Measurements from ENCODE around the gene TMEM120A. TPM values are rescaled to one million over a fixed set of nuclear protein-coding genes. Genes with fewer than 3 reads are reported as not detected.
A peak's percentile ranks its signal among the peaks of the same experiment; 100 is the strongest.
"Not testable (repeated sequence)": the region's sequence is repeated elsewhere in the genome, so short reads cannot be mapped to it uniquely, and the experiment has no call there.

TMEM120A gene
- total RNA-seq, 6 experiments from 2014 or later, result 35.5 to 47.3 (median 37.2) TPM

DNA sequence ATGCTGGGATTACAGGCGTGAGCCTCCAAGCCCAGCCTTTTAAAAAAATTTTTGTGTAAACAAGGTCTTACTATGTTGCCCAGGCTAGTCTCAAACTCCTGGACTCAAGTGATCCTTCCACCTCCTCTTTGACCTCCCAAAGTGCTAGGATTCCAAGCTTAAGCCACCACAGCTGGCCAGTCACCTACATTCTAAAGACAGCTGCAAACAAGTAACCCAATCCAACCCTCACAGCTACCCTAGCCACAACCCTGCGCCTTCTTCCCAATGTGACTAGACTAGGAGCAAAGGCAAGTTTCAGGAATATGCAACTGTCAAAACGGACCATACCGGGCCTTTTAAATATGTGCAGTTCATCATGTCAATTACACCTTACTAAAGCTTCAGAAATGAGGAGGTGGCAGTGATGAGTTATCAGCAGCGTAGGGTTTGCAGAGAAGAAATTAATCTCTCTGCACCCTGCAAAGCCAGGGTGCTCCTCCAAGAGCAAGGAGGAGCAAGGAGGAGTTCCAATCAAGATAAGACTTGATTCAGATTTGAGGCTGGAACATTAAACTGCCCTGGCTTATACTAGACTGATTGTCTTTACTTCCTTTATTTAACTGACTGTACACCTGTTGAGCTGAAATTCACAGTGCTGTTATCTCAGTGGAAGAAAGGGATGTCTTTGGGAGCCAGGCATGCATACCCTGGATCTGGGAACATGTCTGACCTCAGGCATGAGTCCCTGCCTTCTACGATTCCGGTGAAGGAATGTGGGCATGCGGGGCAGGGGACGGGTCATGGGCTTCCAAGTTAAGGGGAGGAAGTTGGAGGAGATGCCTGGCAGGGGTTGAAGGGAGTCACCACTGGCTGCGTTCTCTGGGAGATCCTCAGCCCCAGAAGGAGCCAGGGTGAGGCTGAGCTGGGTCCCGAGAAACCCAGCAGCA, 15.5 kb upstream of the TMEM120A start:
- Mint-ChIP-seq H3K9me3 (no peaks in the 10 kb centered on the region), H3K27me3 (ENCODE audit: insufficient read depth) (peaks cover 2% of the 10 kb centered on the region), H3K27ac (peak overlapping the region; percentile 84; the same call in 1 of the 2 replicates), H3K4me1 (ENCODE audit: low read depth) (peaks cover 39% of the 10 kb centered on the region), H3K36me3 (ENCODE audit: low read depth) (peaks cover 4% of the 10 kb centered on the region), H3K4me3 (peak overlapping the region; percentile 81; the same call in 1 of the 2 replicates)
- TF ChIP-seq, protein P1, sequence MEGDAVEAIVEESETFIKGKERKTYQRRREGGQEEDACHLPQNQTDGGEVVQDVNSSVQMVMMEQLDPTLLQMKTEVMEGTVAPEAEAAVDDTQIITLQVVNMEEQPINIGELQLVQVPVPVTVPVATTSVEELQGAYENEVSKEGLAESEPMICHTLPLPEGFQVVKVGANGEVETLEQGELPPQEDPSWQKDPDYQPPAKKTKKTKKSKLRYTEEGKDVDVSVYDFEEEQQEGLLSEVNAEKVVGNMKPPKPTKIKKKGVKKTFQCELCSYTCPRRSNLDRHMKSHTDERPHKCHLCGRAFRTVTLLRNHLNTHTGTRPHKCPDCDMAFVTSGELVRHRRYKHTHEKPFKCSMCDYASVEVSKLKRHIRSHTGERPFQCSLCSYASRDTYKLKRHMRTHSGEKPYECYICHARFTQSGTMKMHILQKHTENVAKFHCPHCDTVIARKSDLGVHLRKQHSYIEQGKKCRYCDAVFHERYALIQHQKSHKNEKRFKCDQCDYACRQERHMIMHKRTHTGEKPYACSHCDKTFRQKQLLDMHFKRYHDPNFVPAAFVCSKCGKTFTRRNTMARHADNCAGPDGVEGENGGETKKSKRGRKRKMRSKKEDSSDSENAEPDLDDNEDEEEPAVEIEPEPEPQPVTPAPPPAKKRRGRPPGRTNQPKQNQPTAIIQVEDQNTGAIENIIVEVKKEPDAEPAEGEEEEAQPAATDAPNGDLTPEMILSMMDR (IDR thresholded peaks at IDR 0.05), result no peak
- DNase-seq, result no peak

DNA sequence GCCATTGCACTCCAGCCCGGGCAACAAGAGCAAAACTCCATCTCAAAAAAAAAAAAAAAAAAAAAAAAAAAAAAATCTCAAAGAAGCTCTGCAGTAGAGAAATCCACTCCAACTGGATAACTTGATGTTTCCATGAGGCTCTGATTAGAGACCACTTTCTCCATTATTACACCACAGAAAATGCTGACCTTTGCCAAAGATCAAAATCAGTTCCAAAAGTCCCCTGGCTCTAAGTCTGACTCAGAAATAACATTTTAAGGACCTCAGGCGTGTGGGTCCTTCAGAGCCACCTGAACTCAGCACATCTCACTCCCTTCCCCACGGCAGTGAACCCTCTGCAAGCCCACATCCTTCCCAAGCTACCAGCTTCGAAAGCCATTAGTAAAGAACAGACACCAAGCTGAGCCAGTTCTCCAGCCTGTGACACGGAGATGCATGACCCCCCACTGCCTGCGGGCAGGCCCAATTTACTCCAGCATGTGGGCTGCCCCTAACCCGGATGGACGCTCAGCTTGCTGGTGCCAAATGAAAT, 13.8 kb upstream of the TMEM120A start:
- Mint-ChIP-seq H3K4me3 (0 out of 2 replicates have a peak overlapping the region, but pooled peaks have one; percentile 81), H3K27ac (peak overlapping the region; percentile 84; the same call in 1 of the 2 replicates), H3K4me1 (ENCODE audit: low read depth) (peaks cover 39% of the 10 kb centered on the region), H3K27me3 (ENCODE audit: insufficient read depth) (no peaks in the 10 kb centered on the region; the same call in 1 of the 2 replicates), H3K9me3 (no peaks in the 10 kb centered on the region), H3K36me3 (ENCODE audit: low read depth) (peaks cover 4% of the 10 kb centered on the region)
- DNase-seq, result no peak
- TF ChIP-seq, protein P1 (IDR thresholded peaks at IDR 0.05), result no peak

DNA sequence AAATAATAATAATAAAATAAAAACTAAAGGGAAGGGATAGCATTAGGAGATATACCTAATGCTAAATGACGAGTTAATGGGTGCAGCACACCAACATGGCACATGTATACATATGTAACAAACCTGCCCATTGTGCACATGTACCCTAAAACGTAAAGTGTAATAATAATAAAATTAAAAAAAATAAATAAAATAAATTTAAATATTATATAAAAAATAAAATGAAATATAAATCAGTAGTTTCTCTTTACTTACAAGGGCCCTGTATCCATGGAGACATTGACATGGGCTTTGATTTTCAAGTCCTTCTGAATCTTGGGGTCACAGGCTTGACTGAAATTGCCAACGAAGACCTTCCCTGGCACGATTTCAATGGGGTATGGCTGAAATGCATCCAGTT, 10.6 kb upstream of the TMEM120A start:
- not testable (repeated sequence) for H3K9me3 Mint-ChIP-seq; H3K4me3 Mint-ChIP-seq; H3K27ac Mint-ChIP-seq; H3K27me3 Mint-ChIP-seq (ENCODE audit: insufficient read depth); DNase-seq; H3K36me3 Mint-ChIP-seq (ENCODE audit: low read depth)
- H3K4me1 Mint-ChIP-seq (ENCODE audit: low read depth), result peaks cover 19% of the 10 kb centered on the region

DNA sequence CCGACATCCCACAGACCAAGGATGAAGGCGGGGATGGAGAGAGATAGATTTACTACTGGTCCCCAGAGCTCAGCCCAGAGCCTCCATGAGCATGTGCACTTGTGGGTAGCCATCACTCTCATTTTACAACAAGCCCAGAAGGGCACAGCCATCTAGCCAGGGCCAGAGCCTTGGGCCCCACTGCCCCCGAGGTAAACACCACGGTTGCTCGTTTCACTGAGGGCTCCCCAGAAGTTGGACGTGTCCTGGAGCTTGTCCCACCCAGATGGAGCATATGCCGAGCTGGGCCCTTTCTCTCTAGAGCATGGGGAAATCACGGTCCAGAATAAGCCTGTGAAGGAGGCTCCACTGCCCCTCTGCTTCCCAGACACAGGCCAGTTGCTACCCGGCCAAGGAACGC, 9.0 kb upstream of the TMEM120A start:
- Mint-ChIP-seq H3K4me1 (ENCODE audit: low read depth) (peaks cover 3% of the 10 kb centered on the region; the same call in 1 of the 2 replicates), H3K9me3 (no peaks in the 10 kb centered on the region), H3K27me3 (ENCODE audit: insufficient read depth) (no peaks in the 10 kb centered on the region), H3K27ac (no peak overlapping the region), H3K4me3 (no peak overlapping the region), H3K36me3 (ENCODE audit: low read depth) (peaks cover 16% of the 10 kb centered on the region)
- no peak for DNase-seq
- TF ChIP-seq, protein P1 (IDR thresholded peaks at IDR 0.05), result no peak

DNA sequence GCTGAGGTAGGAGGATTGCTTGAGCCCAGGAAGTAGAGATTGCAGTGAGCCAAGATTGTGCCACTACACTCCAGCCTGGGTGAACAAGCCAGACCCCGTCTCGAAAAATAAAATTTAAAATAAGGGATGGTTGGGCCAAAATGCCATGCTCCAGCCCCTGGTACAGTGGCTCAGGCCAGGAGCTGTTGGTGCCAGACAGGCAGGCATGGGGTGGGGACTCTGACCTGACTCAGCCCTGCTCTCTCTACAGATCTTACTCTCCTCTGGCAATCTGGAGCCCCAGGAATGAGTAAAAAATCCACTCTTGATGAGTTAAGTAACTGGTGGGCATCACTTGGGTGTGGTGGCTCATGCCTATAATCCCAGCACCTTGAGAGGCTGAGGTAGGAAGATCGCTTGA, 8.4 kb upstream of the TMEM120A start:
- no peaks in the 10 kb centered on the region for H3K4me1 Mint-ChIP-seq (ENCODE audit: low read depth)
- H3K9me3 Mint-ChIP-seq, result no peaks in the 10 kb centered on the region
- TF ChIP-seq, protein P1 (IDR thresholded peaks at IDR 0.05), result no peak
- H3K27me3 Mint-ChIP-seq (ENCODE audit: insufficient read depth), result no peaks in the 10 kb centered on the region
- H3K27ac Mint-ChIP-seq, result no peak overlapping the region
- H3K36me3 Mint-ChIP-seq (ENCODE audit: low read depth), result peaks cover 17% of the 10 kb centered on the region
- DNase-seq, result no peak
- H3K4me3 Mint-ChIP-seq, result no peak overlapping the region

DNA sequence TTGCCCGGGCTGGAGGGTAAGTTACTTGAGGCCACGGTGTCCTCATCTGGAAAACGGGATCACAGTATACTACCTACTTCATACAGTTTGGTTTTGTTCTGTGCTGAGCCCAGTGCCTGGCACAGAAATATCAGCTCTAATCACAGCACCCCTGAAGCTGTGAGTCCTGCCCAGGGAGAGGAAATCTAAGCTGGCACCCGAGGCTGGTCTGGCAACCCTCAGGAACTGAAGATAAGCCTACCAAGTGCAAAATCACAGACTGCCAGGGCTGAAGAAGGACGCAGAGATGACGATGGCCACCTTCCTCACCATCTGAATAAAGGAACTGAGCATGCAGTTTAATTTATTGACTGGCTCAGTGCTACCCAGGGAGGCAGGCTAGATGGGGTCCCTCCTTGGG, 7.7 kb upstream of the TMEM120A start:
- TF ChIP-seq, protein P1 (IDR thresholded peaks at IDR 0.05), result no peak
- Mint-ChIP-seq H3K27ac (no peak overlapping the region), H3K4me1 (ENCODE audit: low read depth) (no peaks in the 10 kb centered on the region), H3K9me3 (no peaks in the 10 kb centered on the region), H3K36me3 (ENCODE audit: low read depth) (peaks cover 17% of the 10 kb centered on the region), H3K4me3 (no peak overlapping the region), H3K27me3 (ENCODE audit: insufficient read depth) (no peaks in the 10 kb centered on the region)
- no peak for DNase-seq
